ENCODE data around the gene TSC22D1.
"Not testable (repeated sequence)": the region's sequence is repeated elsewhere in the genome, so short reads cannot be mapped to it uniquely, and the experiment has no call there.

TSC22D1 gene

DNA sequence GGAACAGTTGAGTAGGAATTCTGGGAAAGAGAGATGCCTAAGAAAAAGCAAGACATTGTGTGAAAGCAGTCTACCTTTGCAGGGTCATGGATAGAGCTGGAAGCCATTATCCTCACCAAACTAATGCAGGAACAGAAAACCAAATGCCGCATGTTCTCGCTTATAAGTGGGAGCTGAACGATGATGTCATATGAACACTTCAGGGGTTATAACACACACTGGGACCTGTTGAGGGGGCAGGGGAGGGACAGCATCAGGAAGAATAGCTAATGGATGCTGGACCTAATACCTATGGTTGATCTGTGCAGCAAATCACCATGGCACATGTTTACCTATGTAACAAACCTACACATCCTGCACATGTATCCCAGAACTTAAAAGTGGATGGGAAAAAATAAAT lies 69.9 kb downstream of the TSC22D1 start:
- no peak for DNase-seq (ENCODE audit: low spot score)

DNA sequence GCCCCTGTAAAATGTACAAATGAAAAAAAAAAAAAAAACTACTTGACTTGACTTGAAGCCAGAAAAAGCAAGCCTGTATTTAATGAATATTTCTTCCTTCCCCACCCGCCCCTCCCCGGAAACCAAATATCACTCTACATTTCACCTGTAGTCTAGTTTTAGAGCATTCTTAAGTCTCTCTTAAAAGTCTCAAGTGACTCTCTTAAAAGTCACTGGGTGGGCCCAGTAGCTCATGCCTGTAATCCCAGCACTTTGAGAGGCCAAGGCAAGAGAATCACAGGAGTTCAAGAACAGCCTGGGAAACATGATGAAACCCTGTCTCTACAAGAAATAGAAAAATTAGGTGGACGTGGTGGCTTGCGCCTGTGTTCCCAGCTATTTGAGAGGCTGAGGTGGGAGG lies 72.0 kb downstream of the TSC22D1 start:
- DNase-seq (ENCODE audit: low spot score), result no peak

DNA sequence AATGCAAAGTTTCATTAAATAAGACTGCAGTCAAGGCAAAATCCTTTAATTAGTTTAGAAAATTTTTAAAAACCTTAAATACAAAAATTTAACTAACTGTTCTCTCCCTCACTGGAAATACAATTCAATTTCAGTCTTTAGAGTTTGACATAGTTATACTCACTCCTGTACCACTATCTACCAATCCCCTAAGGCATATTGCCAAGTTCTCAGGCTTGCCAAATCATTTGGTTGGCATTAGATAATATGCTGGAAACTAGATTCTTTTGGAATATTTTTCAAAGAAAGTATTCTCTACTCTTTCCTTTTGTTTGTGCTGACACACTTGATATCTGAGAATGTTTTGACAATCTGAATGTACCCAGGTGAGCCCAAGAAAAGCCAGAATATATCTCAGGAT lies 77.2 kb downstream of the TSC22D1 start:
- DNase-seq (ENCODE audit: low spot score), result no peak

DNA sequence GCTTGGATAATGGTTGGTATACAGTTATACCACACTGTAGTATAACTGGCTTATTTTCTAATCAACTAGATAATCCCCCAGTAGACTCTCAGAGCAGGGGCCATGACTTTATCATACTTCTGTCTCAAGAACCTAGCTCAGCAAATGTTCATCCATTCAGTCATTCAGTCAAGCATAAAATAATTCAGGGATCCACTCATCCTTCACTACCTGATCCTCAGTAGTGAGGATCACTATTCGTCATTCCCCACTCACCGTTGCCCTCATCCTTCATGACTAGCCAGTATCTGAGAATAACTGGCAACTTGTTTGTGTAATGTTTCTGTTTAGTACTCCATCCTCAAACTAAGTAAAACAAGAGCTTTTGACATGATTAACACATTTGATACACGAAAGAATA lies 77.6 kb downstream of the TSC22D1 start:
- DNase-seq (ENCODE audit: low spot score), result no peak

DNA sequence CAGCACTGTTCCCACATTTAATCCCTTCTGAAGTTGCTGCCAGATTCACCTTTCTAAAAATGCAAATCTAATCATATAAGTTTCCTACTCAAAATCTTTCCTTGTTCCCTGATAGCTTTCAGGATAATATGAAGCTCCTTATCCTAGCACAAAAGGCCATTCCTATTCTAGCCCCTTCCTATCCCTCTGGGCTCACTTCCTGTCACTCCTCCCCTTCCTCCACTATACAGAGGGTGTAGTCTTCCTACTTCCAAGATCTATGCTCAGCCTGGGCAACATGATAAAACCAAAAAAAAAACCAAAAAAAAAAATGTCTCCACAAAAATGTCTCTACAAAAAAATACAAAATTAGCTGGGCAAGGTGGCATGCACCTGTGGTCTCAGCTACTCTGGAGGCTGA lies 78.3 kb downstream of the TSC22D1 start:
- DNase-seq (ENCODE audit: low spot score), result no peak

DNA sequence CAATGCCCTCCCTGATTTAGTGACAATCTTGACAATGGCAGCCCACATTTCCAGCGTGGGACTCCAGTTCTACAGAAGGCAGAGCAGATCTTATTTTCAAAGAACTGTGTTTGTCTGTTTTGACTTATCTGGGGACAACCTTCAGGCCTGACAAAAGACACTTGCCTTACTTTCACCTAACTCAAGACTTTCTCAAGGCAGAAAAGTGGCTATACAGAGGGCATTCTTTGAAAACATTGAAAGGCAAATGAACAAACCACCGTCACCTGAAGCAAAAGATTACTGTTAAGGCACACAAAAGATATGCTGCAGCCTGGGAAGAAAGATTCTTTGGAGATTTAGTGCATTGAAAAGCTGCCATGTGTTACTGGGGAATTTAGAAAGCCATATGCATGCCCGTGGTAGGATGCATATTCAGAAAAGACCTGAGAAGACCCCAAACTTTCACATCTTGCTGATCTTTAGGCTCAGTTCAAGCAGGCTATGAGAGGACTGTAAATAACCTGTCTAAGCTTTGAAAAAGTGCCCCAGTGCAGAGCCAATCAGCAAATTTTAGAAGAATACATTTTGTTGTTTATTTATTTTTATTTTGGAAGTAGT lies 82.8 kb downstream of the TSC22D1 start:
- DNase-seq (ENCODE audit: low spot score), result no peak

DNA sequence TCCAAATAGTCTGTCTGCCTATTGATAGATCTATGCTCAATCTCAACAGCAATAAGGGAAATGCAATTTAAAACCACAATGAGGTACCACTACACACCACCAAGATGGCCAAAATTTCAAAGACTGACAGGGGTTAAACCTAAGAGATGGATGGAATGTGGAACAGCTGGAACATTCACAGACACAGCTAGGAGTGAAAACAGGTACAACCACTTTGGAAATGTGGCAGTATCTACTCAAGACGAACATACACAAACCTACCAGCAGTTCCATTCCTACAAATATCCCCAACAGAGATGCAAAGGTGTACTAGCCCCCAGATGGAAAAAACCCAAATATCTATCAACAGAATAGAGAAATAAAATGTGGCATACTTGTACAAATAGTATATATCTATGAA lies 86.4 kb downstream of the TSC22D1 start:
- DNase-seq (ENCODE audit: low spot score), result no peak

DNA sequence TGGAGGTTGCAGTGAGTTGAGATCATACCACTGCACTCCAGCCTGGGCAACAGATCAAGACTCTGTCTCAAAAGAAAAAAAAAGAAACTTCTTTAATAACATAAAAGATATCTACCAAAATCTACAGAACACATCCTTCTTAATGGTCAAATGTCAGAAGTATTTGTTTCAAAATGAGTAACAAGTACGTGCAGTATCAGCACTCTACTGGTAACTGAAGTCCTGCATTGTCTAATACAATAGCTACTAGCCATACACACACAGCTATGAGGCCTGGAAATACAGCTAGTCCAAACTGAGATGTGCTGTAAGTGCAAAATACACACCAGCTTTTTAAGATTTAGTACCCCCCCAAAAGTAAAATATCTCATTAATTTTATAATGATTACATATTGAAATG lies 88.1 kb downstream of the TSC22D1 start:
- DNase-seq (ENCODE audit: low spot score), result no peak

DNA sequence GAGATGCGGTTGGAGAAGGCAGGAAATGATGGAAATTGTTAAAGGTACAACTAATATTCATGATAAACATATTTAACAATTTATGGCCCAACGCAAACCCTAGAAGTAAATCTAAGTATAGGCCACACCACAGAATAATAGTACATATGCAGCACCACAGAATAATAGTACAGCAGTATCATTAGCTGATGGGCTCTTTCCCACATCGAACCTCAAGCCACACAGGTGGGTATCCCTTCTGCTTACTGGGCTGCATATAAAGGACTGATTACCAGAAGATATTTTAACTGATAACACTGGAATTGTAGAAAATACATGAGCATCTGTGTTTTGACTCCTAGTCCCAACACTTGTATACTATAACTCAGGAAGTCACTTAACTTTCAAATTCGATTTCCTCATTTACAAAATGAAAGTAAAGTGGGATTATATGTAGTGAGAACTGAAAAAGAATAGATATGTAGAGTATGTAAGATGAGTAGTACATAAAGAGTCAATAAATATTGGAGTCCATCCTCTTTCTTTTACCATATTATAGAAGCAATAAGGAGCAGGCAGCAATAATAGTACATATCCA lies 91.5 kb downstream of the TSC22D1 start:
- DNase-seq (ENCODE audit: low spot score), result no peak

DNA sequence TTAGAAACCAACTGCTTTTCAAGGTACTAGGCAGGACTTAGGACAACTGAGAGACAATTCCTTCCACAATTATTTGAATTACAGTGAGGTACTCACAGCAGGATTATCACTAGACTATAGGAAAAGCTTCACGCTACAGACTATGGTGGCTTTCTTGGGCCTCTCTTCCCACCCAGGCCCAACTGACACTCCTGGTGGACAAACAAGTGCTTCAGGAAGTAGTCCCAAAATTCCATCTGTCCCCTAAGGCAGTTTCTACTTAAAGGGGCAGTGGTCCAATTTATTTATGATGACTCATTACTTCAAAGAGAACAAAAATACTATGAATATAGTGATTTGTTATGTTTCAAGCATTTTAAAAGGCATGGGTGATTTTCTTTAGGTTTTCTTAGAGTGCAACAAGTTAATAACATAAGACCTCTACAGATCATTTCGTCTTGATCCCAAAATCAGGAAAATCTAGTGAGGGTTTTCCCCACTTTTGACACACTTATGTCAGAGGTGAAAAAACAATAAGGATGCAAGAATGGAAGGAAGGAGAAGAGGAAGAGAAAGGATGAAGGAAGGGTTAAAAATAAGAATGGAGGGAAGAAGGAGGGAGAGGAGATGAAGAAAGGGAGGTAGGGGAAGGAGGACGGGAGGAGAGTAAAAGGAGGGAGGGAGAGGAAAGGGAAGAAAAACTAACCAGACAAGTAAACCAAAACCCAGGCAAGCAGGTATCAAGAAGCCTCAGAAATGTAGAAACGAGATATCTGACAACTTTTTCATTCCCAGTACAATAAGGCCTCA lies 101.8 kb downstream of the TSC22D1 start:
- DNase-seq (ENCODE audit: low spot score), result no peak

DNA sequence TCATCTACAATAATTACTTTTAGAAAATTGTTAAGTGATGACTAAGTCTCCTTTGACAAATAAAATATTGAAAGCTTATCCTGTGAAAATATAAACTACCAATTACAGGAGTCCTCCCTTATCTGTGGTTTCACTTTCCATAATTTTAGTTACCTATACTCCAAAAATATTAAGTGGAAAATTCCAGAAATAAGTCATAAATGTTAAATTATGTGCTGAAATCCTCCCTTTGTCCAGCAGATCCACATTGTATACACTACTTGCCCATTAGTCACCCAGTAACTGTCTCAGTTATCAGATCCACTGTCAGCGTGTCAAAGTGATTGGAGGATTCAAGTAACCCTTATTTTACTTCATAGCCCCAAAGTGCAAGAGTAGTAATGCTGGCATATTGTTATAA lies 104.4 kb downstream of the TSC22D1 start:
- DNase-seq (ENCODE audit: low spot score), result no peak

DNA sequence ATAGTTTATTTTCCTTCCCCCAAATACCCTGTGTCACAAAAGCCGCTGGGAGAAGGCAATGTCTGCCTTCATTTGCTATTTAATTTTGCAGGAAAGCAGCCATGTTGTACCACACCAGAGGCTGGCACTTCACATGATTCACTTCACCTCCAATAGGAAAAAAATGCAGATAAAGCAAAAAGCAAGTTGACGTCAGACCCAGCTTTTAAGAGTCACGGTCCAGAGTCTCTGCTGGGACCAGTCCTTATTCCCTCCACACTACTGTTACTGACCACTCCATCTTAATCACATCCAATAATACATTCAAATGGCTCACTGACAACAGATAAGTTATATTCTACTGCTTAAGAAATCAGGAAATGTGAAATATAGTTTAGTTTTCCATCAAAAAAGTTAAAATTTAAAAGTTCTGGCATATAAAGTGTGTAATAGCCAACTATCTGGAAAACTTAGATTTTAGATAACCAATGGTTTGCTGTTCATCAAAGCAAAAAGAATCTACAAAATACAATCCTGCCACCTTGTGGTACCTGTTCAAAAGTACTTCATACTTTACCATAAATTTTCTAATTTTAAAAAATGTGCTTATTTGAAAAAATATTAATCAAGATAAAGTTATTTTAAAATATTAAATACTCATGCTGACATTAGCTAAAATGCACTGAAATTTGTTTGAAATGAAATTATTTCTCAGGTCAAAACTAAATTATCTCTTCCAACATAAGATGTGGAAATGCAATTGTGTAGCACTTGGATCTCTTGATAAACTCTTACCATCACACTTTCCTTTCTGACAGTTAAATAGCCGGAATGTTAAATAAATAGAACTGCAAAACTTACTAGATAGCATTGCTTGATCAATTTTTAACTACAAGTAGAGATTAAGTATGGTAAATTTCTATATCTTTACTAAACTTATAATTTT lies 105.2 kb downstream of the TSC22D1 start:
- no peak for DNase-seq (ENCODE audit: low spot score)

DNA sequence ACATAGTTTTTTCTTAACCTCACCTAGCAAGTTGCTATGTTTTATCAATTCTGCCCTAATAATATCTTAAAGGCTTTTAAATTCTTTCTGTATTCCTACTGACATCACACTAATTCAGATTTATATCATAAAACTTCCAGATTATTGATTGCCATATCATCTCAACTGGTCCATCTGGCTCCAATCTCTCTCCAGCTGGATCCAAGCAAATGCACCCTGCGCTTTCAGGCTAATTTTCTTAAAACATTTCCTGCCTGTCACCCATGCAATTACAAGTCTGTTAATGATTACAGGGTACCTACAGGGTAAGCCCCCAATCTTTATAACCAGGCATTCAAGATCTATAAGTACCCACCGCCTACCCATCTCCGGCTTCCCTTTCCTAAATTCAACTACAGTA lies 107.3 kb downstream of the TSC22D1 start:
- DNase-seq (ENCODE audit: low spot score), result no peak

DNA sequence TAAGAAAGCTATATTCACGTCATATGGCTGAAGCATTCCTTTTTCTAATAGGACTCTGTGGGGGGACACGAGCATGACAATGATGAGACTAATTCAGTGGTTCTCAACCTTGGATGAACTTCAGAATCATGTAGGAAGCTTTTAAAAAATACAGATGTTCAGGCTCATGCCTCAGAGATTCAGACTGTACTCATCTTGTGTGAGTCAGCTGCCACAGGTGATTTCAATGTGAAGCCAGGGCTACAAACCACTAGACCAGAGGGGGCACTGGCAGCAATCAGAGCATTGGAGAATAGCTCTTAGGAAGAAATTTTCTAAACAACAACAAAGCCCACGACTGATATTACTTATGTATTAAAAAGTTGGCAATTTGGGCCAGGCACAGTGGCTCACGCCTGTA lies 110.8 kb downstream of the TSC22D1 start:
- no peak for DNase-seq (ENCODE audit: low spot score)

DNA sequence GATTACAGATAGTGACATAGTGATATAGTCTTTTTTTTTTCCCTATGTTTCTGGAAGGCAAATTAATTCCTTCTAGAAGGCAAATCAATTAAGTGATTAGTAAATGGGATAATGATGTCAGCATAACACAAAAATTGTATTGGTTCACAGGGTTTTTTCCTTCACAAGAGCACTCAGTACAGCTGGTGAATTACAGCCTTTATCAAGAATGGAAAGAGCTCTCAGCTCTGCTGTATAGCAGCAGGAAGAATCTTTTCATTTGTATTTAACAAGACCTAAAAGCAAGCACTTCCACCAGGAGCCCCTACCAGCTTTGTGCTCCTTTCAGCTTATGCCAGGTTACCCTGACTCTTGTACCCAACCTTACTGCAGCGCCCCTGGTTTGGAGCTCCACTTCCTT lies 111.7 kb downstream of the TSC22D1 start:
- DNase-seq (ENCODE audit: low spot score), result no peak

DNA sequence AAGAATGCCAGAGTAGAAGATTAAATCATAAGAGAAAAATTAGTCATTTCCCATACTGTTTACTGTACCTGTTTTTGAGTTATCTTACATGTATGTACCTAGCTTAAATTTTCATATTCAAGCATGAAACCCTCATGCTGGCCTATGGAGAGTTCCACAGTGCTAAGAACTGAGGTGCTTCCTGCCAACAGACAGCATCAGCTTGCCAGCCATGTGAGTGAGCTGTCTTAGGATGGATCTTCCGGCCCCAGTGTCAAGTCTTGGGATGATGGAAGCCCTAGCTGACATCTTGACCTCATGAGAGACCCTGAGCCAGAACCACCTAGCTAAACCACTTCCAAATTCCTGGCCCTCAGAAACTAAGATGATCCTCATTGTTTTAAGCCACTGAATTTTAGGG lies 112.4 kb downstream of the TSC22D1 start:
- no peak for DNase-seq (ENCODE audit: low spot score)

DNA sequence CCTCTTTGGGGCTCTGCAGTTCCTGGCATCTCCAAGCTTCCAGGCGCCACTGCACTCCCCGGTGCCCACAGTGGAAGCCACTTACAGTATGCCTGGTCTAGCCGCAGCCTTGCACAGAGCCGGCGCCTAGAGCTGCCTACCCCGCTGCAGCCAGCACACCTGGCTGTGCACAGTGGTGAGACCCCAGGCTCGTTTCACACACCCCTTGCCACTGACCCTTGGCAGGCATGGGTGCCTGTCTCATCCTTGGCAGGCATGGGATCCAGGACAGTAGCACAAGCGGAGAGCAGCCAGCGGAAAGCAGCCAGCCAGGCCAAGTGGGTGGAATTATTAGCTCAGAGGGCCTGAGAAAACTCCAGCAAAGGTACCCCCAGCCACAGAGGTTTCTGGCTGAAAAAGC lies 116.5 kb downstream of the TSC22D1 start:
- no peak for DNase-seq (ENCODE audit: low spot score)

DNA sequence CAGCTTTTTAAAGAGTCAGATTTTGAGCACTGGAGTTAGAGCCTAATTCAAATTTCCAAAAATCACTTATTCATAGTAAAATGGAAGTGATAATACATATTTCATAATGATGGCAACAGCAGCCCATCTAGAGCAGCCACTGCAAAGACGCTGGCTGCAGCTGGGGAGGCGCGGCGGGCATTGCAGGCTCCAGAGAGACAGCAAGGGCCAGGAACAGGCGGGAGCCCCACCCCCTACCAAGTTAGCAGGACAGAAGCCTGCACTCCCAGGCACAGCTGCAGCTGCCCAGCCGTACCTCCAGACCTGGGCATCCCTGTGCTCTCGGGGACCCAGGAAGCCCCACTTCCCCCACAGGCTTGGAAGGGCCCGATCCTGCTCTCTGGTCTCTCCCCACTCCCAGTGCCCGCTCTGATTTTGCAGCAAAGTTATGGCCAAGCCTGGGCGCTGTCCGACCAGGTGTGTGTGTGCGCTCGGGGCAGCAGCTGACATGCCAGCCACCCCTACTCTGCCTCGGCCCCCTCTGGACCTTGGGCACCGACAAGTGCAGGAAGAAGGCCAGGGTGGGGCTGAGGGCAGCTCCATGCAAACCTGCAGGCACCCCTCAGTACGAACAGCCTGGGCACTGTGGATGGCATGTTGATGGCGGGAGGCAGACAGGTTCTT lies 117.7 kb downstream of the TSC22D1 start:
- no peak for DNase-seq (ENCODE audit: low spot score)

DNA sequence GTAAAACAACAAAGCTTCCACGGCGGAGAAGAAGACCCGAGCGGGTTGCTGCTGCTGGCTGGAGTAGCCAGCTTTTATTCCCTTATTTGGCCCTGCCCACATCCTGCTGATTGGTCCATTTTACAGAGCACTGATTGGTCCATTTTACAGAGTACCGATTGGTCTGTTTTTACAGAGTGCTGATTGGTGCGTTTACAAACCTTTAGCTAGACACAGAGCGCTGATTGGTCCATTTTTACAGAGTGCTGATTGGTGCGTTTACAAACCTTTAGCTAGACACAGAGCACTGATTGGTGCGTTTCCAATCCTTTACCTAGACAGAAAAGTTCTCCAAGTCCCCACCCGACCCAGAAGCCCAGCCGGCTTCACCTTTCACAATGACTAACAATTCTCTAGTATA lies 119.9 kb downstream of the TSC22D1 start:
- not testable (repeated sequence) for DNase-seq (ENCODE audit: low spot score)

DNA sequence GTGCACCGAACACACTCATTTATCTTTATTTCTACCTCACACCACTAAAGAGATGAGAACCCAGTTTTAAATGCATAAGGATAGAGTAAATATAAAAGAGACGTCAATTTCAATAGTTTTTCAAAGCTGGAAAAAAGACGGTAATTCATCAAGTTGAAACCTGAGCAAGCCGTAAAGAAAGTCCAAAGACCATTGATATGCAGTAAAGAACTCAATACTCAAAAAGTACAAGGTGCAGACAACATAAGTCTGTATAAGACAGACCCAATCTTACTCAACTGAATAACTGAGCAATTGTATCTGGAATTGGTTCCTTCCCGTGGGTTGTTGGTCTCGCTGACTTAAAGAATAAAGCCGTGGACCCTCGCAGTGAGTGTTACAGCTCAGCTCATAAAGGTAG lies 120.4 kb downstream of the TSC22D1 start:
- no peak for DNase-seq (ENCODE audit: low spot score)

DNA sequence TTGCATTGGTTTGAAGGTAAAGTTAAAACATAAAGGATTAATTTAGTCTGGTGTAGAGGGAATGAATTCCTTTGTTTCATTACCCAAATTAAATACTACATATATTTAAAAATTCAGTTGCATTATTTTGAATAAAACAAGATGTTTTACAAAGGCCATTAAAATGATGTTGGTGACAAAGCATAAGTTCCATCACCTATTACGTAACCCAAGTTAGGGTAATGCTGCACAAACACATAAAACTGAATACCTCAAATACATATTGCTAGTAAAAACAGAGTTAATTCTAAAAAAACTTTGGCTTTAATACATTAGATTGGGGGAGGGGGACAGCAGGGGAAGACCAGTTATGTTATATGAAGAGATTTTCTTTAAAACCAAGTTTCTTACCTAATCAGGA lies 122.2 kb downstream of the TSC22D1 start:
- DNase-seq (ENCODE audit: low spot score), result no peak

DNA sequence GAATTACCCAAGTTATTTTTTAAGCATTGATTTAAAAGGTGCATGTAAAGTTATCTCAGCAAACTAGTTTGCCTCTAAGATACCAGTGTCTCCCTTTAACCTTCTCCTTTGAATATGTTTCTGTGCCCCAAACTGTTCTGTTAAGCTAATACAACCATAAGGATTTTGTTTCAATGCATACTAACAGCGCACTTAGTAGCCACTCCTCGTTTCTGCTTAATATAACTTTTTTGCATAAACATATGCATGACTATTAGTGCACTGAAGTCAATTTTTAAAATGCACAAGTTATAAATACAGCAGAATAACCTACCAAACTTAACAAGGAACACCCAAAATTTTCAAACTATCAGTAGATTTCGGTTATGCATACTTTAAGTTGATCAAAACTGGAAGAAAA lies 123.1 kb downstream of the TSC22D1 start:
- DNase-seq (ENCODE audit: low spot score), result no peak

All from AG08396 (cell line).